Lower lobe of right lung (tissue), 2 donors: ENCODE measurements around the gene SLC12A1. TPM values are rescaled to one million over a fixed set of nuclear protein-coding genes. Genes with fewer than 3 reads are reported as not detected.

Source experiments
- ATAC-seq, 2 donors: fragments of 200-7000 bp; cut with Tn5 transposase; one replicate each; pipeline ENCODE4 v1.9.1; 2020 to 2022; ENCODE audit warnings: mild to moderate bottlenecking in 2 of 2, moderate library complexity in 2 of 2
- DNase-seq: peaks from one replicate; pipeline ENCODE4 v3.0.0-alpha.2; 2020
- H3K27ac ChIP-seq: fragments of 200-600 bp; one replicate; pipeline ENCODE4 v1.8.0; 2022
- H3K27me3 ChIP-seq: fragments of 200-600 bp; one replicate; pipeline ENCODE4 v1.8.0; 2022; ENCODE audit warnings: low read depth
- H3K36me3 ChIP-seq: fragments of 200-600 bp; one replicate; pipeline ENCODE4 v1.8.0; 2022; ENCODE audit warnings: mild to moderate bottlenecking
- H3K4me1 ChIP-seq: fragments of 200-600 bp; one replicate; pipeline ENCODE4 v1.8.0; 2022
- H3K4me3 ChIP-seq: fragments of 200-600 bp; one replicate; pipeline ENCODE4 v1.8.0; 2022; ENCODE audit warnings: mild to moderate bottlenecking
- H3K9me3 ChIP-seq: fragments of 200-600 bp; one replicate; pipeline ENCODE4 v1.8.0; 2022
- CTCF ChIP-seq: fragments of 200-600 bp; IDR thresholded peaks from one replicate; pipeline ENCODE4 v1.8.0; 2022; ENCODE audit warnings: antibody characterized with exemption, mild to moderate bottlenecking
- intact Hi-C: fragments of 100-400 bp; cut with DNase I; formaldehyde crosslinking; loops from one replicate; pipeline ENCODE4 v1.11.0; 2022
- total RNA-seq: library from RNA; stranded (reverse); fragmentation: NEBNext Ultra II Directional; extraction: Animal tissue kit (Norgen Biotek cat#: 25700); gene quantifications from one replicate; pipeline ENCODE4 v1.2.1, GENCODE V29; 2021
- donor health status: DM: no; HTN: yes; CAD: no; lungs with severe emphysema.

SLC12A1 gene
- total RNA-seq, 1 donor from 2014 or later = not detected

DNA sequence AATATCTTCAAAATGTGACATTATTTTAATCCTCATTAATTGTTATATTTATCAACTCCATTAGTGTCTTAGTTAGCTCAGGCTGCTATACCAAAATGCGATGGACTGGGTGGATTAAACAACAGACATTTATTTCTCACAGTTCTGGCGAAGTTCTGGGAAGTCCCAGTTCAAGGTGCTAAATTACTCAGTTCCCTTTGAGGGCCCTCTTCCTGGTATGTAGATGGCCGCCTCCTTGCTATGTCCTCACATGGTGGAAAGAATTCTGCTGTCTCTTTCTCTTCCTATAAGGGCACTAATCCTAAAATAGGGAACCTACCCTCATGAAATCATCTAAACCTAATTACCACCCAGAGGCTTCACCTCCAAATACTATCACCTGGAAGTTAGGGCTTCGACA is 86.4 kb downstream of the SLC12A1 start:
- TF ChIP-seq CTCF = no peak
- H3K9me3 ChIP-seq = no peaks in the 10 kb centered on the region
- no peaks in the 10 kb centered on the region for H3K36me3 ChIP-seq
- no peaks in the 10 kb centered on the region for H3K4me1 ChIP-seq
- intact Hi-C loops = no loop called here
- no peak overlapping the region for H3K4me3 ChIP-seq
- ATAC-seq (no peak), DNase-seq (no peak)
- H3K27me3 ChIP-seq = no peaks in the 10 kb centered on the region
- no peak overlapping the region for H3K27ac ChIP-seq

- H3K4me1 ChIP-seq = no peaks in the 10 kb centered on the region
- intact Hi-C loops = no loop called here
- no peak for TF ChIP-seq CTCF
- no peaks in the 10 kb centered on the region for H3K9me3 ChIP-seq
- H3K36me3 ChIP-seq = no peaks in the 10 kb centered on the region
- no peak overlapping the region for H3K27ac ChIP-seq
- H3K27me3 ChIP-seq = no peaks in the 10 kb centered on the region
- no peak overlapping the region for H3K4me3 ChIP-seq
- ATAC-seq (no peak), DNase-seq (no peak)
Observed at GRCh38 chr15:48297668-48298067, 91.6 kb downstream of the SLC12A1 start.

DNA sequence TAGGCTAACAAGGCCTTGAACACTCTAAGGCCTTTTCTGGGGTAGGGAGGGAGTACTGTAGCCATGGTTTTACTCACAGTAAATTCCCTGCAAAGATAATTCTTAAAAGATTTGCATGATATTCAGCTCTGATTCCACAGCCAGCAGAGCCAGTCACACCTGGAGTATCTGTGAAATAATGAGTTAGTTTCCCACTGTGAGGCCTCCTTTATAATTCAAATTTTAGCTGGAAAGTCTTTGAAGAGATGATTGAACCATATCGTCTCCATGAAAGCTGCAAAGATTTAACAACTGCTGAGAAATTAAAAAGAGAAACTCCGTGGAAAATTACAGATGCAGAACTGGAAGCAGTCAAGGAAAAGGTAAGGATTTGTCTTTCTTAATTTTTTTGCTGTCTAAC is 92.8 kb downstream of the SLC12A1 start:
- no peak for TF ChIP-seq CTCF
- Histone ChIP-seq H3K36me3 (no peaks in the 10 kb centered on the region), H3K4me1 (no peaks in the 10 kb centered on the region)

GRCh38 chr15:48300038-48300437 is 93.9 kb downstream of the SLC12A1 start:
- intact Hi-C loops = no loop called here
- Histone ChIP-seq H3K9me3 (no peaks in the 10 kb centered on the region), H3K27ac (no peak overlapping the region), H3K27me3 (no peaks in the 10 kb centered on the region), H3K4me3 (no peak overlapping the region), H3K36me3 (no peaks in the 10 kb centered on the region), H3K4me1 (no peaks in the 10 kb centered on the region)
- DNase-seq (no peak), ATAC-seq (no peak)
- no peak for TF ChIP-seq CTCF

More for the DNA sequence above, 92.8 kb downstream of the SLC12A1 start:
- ATAC-seq (no peak), DNase-seq (no peak)
- H3K27me3 ChIP-seq = no peaks in the 10 kb centered on the region
- H3K4me3 ChIP-seq = no peak overlapping the region
- H3K27ac ChIP-seq = no peak overlapping the region
- no peaks in the 10 kb centered on the region for H3K9me3 ChIP-seq
- intact Hi-C loops = no loop called here

DNA sequence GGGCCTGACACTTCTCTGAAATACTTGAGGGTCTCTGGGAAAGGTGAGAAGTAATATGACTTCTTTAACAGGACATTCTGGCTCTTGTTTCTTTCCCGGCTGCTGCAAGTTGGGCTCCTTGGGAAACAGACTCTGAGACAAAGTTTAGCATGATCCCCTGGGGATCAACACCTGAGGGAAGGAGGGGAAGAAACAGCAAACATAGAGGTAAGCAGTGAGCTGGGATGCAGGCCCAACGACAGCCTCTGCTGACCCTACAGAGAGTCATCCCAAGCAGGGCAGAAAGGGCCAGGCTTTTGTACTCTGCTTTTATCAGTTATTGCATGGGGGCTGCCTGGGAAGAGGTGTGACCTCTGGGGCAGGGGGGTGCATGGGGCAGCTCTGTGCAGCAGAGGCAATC is 98.3 kb downstream of the SLC12A1 start:
- intact Hi-C loops = no loop called here
- ATAC-seq (no peak), DNase-seq (no peak)
- Histone ChIP-seq H3K27me3 (no peaks in the 10 kb centered on the region), H3K9me3 (no peaks in the 10 kb centered on the region), H3K27ac (no peak overlapping the region), H3K4me3 (no peak overlapping the region), H3K4me1 (no peaks in the 10 kb centered on the region), H3K36me3 (no peaks in the 10 kb centered on the region)
- no peak for TF ChIP-seq CTCF

- Histone ChIP-seq H3K4me1 (no peaks in the 10 kb centered on the region), H3K27ac (no peak overlapping the region), H3K4me3 (no peak overlapping the region), H3K36me3 (no peaks in the 10 kb centered on the region), H3K27me3 (no peaks in the 10 kb centered on the region), H3K9me3 (no peaks in the 10 kb centered on the region)
- no peak for ATAC-seq
- no peak for TF ChIP-seq CTCF
- intact Hi-C loops = no loop called here
- DNase-seq = no peak
Observed at GRCh38 chr15:48306639-48307038, 100.5 kb downstream of the SLC12A1 start.
